ENCODE measurements around the gene SHMT2. TPM values are rescaled to one million over a fixed set of nuclear protein-coding genes. Genes with fewer than 3 reads are reported as not detected.

The SHMT2 gene
- total and polyA plus RNA-seq, 2 of the 4 experiments (the other 2 are of a cell fraction), result 266 to 364 TPM

DNA sequence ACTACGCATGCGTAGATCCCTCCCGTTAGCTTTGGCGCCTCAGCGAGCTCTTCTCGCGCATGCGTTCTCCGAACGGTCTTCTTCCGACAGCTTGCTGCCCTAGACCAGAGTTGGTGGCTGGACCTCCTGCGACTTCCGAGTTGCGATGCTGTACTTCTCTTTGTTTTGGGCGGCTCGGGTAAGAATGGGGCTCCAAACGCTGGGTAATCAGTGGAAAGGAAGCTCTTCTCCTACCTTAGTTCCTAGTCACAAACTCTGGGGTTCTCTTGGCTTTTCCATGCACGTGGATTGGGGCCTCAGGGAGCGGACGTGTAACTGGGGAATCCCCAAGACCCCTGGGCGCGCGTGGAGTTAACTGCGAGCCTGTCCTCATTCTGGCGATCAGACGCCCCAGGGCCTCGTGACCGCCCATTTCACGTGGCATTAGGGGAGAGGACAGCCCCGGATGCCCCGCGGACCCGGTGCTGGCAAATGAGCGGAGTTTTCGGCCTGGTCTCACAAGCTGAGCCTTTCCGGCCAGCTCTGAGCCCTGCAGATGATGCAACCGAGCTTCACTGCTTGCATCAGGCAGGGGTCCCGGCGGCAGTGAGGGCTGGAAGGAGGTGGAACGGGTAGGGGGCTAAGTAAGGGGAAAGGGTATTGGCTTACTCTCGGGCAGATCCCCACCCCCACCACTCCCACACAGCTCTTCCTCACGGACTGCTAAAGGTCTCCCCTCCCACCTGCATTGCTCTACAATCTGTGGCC is at the start of gene SHMT2 (continued):
- no peak for TF ChIP-seq FOS (IDR thresholded peaks at IDR 0.05; ENCODE audit: low read depth, low read length)
- TF ChIP-seq RCOR1 (IDR thresholded peaks at IDR 0.05; ENCODE audit: insufficient replicate concordance, low read length), result no peak
- TF ChIP-seq, protein P1, sequence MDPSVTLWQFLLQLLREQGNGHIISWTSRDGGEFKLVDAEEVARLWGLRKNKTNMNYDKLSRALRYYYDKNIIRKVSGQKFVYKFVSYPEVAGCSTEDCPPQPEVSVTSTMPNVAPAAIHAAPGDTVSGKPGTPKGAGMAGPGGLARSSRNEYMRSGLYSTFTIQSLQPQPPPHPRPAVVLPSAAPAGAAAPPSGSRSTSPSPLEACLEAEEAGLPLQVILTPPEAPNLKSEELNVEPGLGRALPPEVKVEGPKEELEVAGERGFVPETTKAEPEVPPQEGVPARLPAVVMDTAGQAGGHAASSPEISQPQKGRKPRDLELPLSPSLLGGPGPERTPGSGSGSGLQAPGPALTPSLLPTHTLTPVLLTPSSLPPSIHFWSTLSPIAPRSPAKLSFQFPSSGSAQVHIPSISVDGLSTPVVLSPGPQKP (IDR thresholded peaks at IDR 0.05; ENCODE audit: borderline replicate concordance, low read depth, low read length), result no peak

DNA sequence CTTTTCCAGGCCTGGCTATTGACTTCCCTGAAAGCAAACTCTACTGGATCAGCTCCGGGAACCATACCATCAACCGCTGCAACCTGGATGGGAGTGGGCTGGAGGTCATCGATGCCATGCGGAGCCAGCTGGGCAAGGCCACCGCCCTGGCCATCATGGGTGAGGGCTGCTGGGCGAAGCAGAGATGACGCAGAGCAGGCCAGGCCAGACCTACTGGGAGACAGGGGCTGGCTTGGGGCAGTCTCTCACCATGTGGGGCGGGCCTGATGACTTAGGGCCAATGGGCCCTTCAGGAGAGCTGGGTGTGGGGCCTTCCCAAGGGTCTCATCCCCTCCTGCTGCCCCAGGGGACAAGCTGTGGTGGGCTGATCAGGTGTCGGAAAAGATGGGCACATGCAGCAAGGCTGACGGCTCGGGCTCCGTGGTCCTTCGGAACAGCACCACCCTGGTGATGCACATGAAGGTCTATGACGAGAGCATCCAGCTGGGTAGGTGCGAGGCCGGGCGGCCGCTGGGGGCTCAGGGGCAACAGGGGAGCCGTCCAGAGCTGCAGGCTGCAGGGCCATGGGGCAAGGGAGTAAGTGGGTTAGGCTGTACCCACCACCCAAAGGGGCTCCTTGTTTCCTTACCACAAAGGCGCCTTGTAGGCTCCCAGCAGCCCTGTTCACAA is 49.1 kb upstream of the SHMT2 start:
- no peak overlapping the region for H3K27ac ChIP-seq (ENCODE audit: insufficient read depth, low read length)
- no peak for TF ChIP-seq SMC3 (IDR thresholded peaks at IDR 0.05; ENCODE audit: low read depth, low read length)
- TF ChIP-seq, protein P2, sequence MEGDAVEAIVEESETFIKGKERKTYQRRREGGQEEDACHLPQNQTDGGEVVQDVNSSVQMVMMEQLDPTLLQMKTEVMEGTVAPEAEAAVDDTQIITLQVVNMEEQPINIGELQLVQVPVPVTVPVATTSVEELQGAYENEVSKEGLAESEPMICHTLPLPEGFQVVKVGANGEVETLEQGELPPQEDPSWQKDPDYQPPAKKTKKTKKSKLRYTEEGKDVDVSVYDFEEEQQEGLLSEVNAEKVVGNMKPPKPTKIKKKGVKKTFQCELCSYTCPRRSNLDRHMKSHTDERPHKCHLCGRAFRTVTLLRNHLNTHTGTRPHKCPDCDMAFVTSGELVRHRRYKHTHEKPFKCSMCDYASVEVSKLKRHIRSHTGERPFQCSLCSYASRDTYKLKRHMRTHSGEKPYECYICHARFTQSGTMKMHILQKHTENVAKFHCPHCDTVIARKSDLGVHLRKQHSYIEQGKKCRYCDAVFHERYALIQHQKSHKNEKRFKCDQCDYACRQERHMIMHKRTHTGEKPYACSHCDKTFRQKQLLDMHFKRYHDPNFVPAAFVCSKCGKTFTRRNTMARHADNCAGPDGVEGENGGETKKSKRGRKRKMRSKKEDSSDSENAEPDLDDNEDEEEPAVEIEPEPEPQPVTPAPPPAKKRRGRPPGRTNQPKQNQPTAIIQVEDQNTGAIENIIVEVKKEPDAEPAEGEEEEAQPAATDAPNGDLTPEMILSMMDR (conservative IDR thresholded peaks at IDR 0.05; ENCODE audit: low read depth, low read length), result no peak
- TF ChIP-seq RFX5 (IDR thresholded peaks at IDR 0.05; ENCODE audit: low read depth, low read length), result no peak
- TF ChIP-seq FOS (IDR thresholded peaks at IDR 0.05; ENCODE audit: low read depth, low read length), result no peak
- TF ChIP-seq, protein P1 (IDR thresholded peaks at IDR 0.05; ENCODE audit: borderline replicate concordance, low read depth, low read length), result no peak
- TF ChIP-seq RAD21 (IDR thresholded peaks at IDR 0.05; ENCODE audit: low read length), result no peak
- TF ChIP-seq CHD1 (IDR thresholded peaks at IDR 0.05; ENCODE audit: low read depth, low read length), result no peak
- TF ChIP-seq BHLHE40 (IDR thresholded peaks at IDR 0.05; ENCODE audit: low read depth, low read length), result no peak
- TF ChIP-seq NFE2L2 (IDR thresholded peaks at IDR 0.05; ENCODE audit: low read depth, low read length), result no peak
- TF ChIP-seq CEBPB (IDR thresholded peaks at IDR 0.05; ENCODE audit: low read depth, low read length), result no peak

More for the DNA sequence above, 49.1 kb upstream of the SHMT2 start:
- intact Hi-C loops (cut with micrococcal nuclease), result no loop called here
- Histone ChIP-seq H4K8ac (ENCODE audit: low read depth in 2 of 2, low read length in 2 of 2) (no peak overlapping the region), H3K23ac (ENCODE audit: low read depth, low read length) (no peak overlapping the region), H3K27me3 (ENCODE audit: control insufficient read depth, insufficient read depth, low read length) (no peaks in the 10 kb centered on the region), H3K14ac (replicated peaks; ENCODE audit: low read depth, low read length) (no peak overlapping the region), H3K4me3 (ENCODE audit: insufficient read depth, low read depth, low read length) (no peak overlapping the region), H2AFZ (replicated peaks; ENCODE audit: low read length, poor library complexity) (no peak overlapping the region), H3K9ac (ENCODE audit: low read depth, low read length) (no peak overlapping the region), H3K18ac (ENCODE audit: low read depth, low read length) (no peak overlapping the region), H4K91ac (ENCODE audit: insufficient read depth, low read depth, low read length) (no peak overlapping the region), H3K36me3 (ENCODE audit: control insufficient read depth, insufficient read depth, low read length) (peaks cover 93% of the 10 kb centered on the region), H3K9me1 (ENCODE audit: insufficient read depth, low read length) (no peaks in the 10 kb centered on the region), H3K79me1 (ENCODE audit: low read depth in 1 of 2, low read length in 2 of 2) (peaks cover 8 to 40% of the 10 kb centered on the region in 2 experiments), H3K56ac (ENCODE audit: extremely low read depth, insufficient read depth, low read length) (no peak overlapping the region), H4K5ac (ENCODE audit: low read depth, low read length) (no peak overlapping the region), H3K4me1 (ENCODE audit: control insufficient read depth, insufficient read depth, low read length) (no peaks in the 10 kb centered on the region), H2BK15ac (ENCODE audit: low read depth, low read length) (no peak overlapping the region), H3K4ac (ENCODE audit: low read depth, low read length) (no peak overlapping the region), H3K9me3 (ENCODE audit: control insufficient read depth, insufficient read depth, low read length) (no peaks in the 10 kb centered on the region), H3K4me2 (ENCODE audit: low read depth, low read length) (no peak overlapping the region), H2AK9ac (replicated peaks; ENCODE audit: low read depth, low read length, poor library complexity) (no peak overlapping the region), H2BK5ac (ENCODE audit: low read depth, low read length, poor library complexity, severe bottlenecking) (no peak overlapping the region), H4K20me1 (ENCODE audit: insufficient read depth, low read length) (peaks cover 24% of the 10 kb centered on the region), H2AK5ac (ENCODE audit: low read depth, low read length) (no peak overlapping the region), H2BK120ac (ENCODE audit: low read depth, low read length) (no peak overlapping the region), H2BK20ac (ENCODE audit: low read depth, low read length) (no peak overlapping the region)
- dilution Hi-C loops (cut with HindIII; ENCODE audit: low sequenced_read_pairs, unreplicated experiment), result no loop called here
- ChIA-PET CTCF (no interaction called here), POLR2A (ENCODE audit: unreplicated experiment) (no interaction called here)
- 95% methylated on average over 12 of the region's 20 CpGs; no CpG with 5 or more reads in 1 of the 2 experiments for WGBS, 2 experiments (ENCODE audit: extremely low coverage in 2 of 2, insufficient read length in 1 of 2)
- DNase-seq (no peak), ATAC-seq (ENCODE audit: low read depth) (no peak)
- no TSS peak for BruUV-seq (replicated peaks)
- in situ Hi-C loops (cut with MboI; ENCODE audit: low sequenced_read_pairs), result no loop called here

Data from IMR-90 (cell line).